Measurements from ENCODE around the gene PROP1.

DNA sequence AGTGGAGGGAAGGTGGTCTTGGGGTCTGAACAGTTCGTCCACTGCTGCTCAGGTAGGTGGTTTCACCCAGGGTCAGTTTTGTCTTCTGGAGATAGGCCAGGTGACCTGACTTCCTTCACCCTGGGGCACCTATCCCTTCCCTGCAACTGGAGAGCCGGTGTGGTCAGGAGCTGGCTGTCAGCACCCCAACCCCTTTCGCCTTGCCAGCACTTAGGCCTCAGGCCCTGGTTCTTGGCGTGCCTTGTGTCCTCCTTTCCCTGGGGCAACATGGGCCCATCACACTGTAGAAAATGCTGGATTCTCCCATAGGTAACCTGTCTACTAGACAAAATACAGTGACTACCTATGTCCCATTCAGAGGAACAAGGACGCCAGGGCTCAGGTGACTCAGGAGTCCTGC, 13.1 kb downstream of the PROP1 start:
- no peak for TF ChIP-seq GATA3 (IDR thresholded peaks at IDR 0.05; ENCODE audit: low read depth, low read length)
- no peak for TF ChIP-seq GATA2 (IDR thresholded peaks at IDR 0.05; ENCODE audit: low read depth, low read length)
